Activated naive CD4-positive, alpha-beta T cell (primary cell): ENCODE results near the gene ADAMTS9.

Experiments
- DNase-seq, 4 experiments: peaks; one replicate each; lab custom pipeline; 2025; lab: John Stamatoyannopoulos, UW

The ADAMTS9 gene

DNA sequence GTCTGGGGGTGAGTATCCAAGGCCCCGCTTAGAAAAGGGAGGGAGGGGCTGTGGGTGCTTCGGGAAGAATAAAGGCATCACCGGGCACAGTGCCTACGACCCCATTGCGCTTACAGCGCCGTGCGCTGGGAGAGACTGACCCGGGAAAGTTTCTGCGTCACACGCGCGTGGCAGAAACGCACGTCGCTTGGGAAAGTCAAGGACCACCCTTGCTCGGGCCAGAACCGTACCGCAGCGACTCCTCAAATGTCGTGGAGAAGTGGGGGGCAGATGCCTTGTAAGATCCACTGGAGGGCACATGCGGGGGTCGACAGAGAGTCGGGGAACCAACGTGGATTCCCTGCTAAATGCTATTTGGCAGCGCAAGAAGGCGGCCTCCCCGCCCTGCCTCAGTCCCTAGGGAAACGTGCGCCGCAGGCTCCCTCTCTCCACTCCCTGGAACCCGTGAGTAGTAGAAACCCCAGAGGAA, 2.4 kb downstream of the ADAMTS9 start:
- no peak for DNase-seq

GRCh38 chr3:64684715-64685261, 3.0 kb downstream of the ADAMTS9 start:
- no peak for DNase-seq

DNA sequence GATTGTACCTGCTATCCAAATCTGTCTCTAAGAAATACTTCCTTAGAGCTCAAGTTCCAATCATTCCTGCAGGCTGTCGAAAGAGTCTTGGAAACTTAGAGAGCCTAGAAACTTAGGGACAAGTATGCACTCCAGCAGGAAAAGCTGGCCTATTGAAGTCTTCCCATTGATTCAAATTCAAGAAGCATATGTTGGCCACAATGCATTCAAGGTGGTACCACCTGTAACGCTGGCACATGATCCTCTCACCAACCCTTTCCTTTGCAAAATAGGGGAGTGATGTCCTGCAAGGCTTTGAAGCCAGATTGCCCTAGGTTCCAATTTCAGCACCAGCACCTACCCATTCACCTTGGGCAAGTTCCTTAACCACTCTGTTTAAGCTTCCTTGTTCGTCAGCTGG, 6.0 kb downstream of the ADAMTS9 start:
- DNase-seq, result no peak

DNA sequence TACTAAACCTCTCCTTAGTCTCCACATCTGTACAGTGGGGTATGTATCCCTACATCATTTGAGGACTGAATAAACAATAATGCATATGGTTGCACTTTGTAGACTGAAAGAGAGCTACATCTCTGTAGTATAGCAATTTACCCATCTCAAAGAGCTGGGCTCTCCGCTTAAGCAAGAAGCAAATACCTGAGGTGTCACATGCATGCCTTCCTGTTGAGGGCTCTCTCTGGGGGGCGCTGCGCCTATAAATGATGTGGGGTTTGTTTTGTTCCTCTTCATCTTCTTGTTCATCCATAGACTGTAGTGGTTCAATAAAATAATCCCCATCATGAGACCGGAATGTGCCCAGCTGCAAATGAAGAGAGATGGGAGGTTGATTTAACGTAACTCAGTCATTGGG, 6.8 kb downstream of the ADAMTS9 start:
- no peak for DNase-seq

GRCh38 chr3:64680334-64680733, 7.5 kb downstream of the ADAMTS9 start:
- no peak for DNase-seq

GRCh38 chr3:64677961-64678716, 9.7 kb downstream of the ADAMTS9 start:
- DNase-seq, result no peak

GRCh38 chr3:64676831-64677230, 11.0 kb downstream of the ADAMTS9 start:
- DNase-seq, result no peak

DNA sequence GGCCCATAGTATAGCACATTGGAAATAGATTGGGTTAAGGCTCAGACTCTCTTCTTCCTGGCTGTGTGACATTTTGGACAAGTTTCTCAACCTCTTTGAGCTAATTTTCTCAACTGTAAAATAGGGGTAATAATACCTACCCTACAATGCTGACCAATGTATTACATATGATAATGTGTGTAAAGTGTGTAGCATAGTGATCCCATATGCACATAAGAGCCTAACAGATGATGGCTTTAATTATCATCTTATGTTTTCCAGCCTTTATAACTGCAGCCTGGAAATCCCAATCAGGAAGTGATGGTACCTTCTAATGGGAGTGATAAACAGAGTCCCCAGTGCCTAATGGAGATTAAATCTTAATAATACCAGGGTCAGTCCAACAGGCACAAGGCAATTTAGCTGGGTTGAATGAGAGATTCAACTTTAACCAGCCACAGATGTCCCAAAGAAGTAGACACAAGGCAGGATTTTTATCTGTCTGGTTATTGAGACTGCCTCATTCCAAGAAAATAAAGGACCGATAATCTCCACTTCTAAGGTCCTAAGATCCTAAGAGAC, 12.0 kb downstream of the ADAMTS9 start:
- DNase-seq, result no peak

DNA sequence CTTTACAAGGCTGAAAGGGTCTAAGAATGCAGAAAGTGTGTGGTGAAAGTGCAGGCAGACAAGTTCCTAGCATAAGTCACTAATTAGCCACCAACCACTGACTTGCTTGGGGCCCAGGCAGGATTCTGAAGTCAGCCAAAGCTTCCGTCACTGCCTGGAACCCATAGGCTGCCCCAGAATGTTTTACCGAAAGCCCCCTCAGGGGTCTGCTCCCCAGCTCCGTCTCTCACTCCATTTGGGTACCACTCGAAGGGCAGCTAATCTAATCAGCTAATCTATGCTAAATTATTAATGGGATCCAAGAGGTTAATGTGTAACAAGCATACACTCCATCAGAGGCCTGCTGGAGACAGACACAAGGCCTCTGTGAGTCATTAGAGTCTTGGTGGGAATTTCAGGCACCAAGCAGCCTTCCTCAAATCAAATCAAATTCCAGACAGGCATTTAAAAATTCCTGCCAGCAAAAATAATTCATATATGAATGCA, 13.2 kb downstream of the ADAMTS9 start:
- DNase-seq, result no peak

- no peak for DNase-seq
Observed at GRCh38 chr3:64673159-64673715, 14.6 kb downstream of the ADAMTS9 start.

- DNase-seq, result no peak
Observed at GRCh38 chr3:64668582-64669510, 19.0 kb downstream of the ADAMTS9 start.

DNA sequence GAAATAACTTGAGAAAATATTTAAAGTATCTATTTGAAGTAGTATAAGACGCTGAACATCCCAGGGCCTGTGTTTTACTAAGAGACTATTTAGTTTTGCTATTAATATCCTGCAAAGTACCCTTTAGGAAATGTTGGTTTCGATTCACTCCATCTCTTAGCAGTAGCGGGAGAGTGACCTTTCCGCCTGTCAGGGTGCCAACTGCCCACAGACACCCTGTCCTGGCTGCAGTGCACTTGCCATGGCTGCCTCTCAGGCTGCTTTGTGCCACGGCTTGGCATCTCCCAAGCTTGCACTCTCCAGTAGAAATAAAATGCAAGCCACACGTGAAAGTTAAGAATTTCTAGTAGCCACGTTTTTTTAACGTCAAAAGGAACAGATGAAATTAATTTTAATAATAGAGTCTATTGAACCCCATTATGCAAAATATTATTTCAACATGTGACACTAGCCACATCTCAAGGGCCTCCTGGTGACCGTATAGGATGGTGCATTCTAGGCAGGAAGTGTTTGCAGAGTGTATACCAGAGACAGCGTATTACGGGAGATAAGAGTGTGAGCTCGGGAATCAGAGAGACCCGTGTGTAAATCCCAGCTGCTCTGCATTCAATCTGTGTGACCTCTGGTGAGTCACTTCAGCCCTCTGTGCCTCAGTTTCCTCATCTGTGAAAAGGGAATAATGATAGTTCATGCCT, 19.8 kb downstream of the ADAMTS9 start:
- DNase-seq, result no peak

DNA sequence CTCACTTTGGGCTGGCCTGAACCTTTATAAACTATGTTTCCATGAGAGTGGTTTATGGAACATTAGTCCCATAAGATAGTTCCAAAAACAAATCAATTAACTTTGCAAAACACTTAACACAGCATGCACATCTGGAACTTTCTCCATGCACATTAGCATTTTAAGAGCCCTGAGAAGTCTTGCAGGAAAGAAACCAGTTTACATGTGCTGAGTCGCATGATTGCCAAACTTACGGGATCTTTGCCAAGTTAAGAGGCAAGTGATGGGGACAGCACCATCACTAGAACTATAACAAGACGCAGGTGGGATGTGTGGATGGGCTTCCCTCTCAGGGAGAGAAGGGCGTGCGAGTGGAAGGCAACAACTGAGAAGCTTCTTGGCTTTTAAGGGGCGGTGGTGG, 20.7 kb downstream of the ADAMTS9 start:
- no peak for DNase-seq

- no peak for DNase-seq
Observed at GRCh38 chr3:64666171-64666588, 21.6 kb downstream of the ADAMTS9 start.

DNA sequence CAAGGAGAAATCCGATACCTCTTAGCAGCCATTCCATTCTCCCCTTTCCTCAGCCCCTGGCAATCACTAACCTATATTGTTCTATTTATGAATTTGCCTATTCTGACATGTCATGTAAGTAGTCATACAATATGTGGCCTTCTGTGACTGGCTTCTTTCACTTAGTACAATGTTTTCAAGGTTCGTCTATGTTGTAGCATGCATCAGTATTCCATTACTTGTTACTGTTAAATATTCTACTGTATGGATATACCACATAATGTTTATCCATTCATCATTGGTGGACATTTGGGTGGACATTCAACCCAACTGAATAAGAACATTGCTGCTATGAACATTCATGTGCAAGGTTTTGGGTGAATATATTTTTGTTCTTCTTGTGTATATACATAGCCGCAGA, 23.4 kb downstream of the ADAMTS9 start:
- no peak for DNase-seq

- no peak for DNase-seq
Observed at GRCh38 chr3:64659617-64659978, 28.2 kb downstream of the ADAMTS9 start.

- no peak for DNase-seq
Observed at GRCh38 chr3:64658001-64658400, 29.8 kb downstream of the ADAMTS9 start.

- DNase-seq, result no peak
Observed at GRCh38 chr3:64656544-64656943, 31.3 kb downstream of the ADAMTS9 start.

GRCh38 chr3:64655160-64655559, 32.6 kb downstream of the ADAMTS9 start:
- no peak for DNase-seq

GRCh38 chr3:64654013-64654412, 33.8 kb downstream of the ADAMTS9 start:
- no peak for DNase-seq

- DNase-seq, result no peak
Observed at GRCh38 chr3:64653101-64653500, 34.7 kb downstream of the ADAMTS9 start.
